Left cardiac atrium (tissue), 4 donors: ENCODE results near the gene CSTF1. TPM values are rescaled to one million over a fixed set of nuclear protein-coding genes. Genes with fewer than 3 reads are reported as not detected.
A peak's percentile ranks its signal among the peaks of the same experiment; 100 is the strongest.
"Not testable (repeated sequence)": the region's sequence is repeated elsewhere in the genome, so short reads cannot be mapped to it uniquely, and the experiment has no call there.

Experiments
- ATAC-seq, 2 donors: fragments of 200-7000 bp; cut with Tn5 transposase; one replicate each; pipeline ENCODE4 v1.9.1; 2020; ENCODE audit warnings: mild to moderate bottlenecking in 2 of 2, moderate library complexity in 2 of 2
- DNase-seq: peaks from one replicate; pipeline ENCODE4 v3.0.0-alpha.2; 2020
- intact Hi-C, 2 donors: fragments of 100-400 bp; cut with DNase I; formaldehyde crosslinking; loops; one replicate each; pipeline versions ENCODE4 v1.14.1 to v1.15.1; 2022 to 2023
- total RNA-seq, 2 donors: library from RNA; stranded (reverse); fragmentation: NEBNext Ultra II Directional; extraction: Animal tissue kit (Norgen Biotek cat#: 25700); gene quantifications; one replicate each; pipeline ENCODE4 v1.2.1, GENCODE V29; 2021
- donor health status: DM: no; HTN: yes; CAD: no.
- donor health status: DM: no; HTN: yes; CAD: no; lungs with severe emphysema.
- donor health status: DM: yes; HTN: yes; CAD: no.
- donor health status: Dilated cardiomyopathy.

CSTF1 gene
- total RNA-seq, 2 donors from 2014 or later: 20.2 to 20.9 TPM

DNA sequence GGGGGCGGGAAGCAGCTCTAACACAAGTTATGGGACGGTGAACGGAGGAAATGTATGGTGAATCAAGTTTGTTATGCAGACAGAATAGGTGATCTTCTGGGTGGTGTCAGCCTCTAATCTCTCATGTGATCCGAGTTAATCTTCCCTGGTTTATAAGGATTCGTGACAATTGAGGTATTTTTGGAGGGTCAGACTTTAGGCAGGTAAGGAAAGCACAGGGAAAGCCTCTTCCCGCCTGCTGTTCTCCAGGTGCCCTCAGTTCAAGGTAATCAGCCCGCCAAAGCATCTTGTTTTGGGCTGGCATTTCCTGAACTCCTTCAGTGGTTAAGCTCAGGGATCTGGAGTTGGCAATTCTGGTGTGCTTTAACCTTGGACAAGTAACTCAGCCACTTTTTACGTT lies 1.2 kb downstream of the CSTF1 start:
- intact Hi-C loops: no loop called here
- ATAC-seq: no peak

DNA sequence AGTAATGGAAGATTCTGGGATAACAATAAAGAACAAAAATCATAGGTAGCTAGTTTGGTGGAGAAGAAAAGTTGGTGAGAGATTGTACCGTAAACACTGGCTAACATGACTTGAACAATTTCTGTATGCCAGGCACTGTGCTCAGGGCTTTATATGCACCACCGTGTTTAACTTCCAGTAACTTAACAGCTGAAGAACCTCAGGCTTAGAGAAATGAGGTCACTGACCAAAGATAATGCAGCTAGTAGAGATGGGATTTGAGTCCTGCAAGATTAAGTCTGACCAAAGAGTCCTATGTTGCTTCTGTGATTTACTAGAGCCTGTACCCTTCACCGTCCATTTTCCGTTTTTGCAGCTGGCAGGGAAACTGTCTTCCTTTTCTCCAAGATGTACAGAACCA lies 2.7 kb downstream of the CSTF1 start:
- no peak for ATAC-seq
- intact Hi-C loops: no loop called here
- no peak for DNase-seq

More for the DNA sequence above, 1.2 kb downstream of the CSTF1 start:
- DNase-seq: no peak

DNA sequence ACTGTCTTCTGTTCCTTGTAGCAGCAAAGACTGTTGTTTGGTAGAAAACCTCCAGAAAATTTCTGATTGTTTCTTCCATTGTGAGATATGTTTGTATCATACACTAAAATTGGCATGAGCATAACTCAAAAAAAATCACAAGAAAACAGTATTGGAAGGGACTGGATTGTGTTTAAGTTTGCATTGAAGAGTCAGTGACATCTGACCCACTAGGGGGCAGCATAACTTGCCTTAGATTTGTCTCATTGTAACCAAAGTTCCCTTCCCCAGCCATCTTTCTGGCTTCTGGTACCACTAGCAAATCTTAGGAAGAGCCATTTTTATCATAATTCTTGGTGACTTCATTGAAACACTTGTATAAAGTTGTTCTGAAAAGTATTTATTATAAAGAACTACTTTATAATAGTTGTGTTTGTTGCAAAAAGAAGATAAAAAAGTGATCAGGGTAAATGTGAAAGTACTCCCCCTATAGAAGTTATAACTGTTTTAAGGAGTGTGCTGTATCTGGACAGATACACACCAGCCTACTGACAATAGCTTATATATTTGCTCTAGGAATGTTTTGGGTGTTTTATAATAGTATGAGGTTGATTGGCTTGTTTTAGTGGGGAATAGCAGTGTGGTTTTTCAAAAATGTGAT lies 7.7 kb downstream of the CSTF1 start:
- ATAC-seq (peak in 1 of 2 donors; percentile 62), DNase-seq (peak; percentile 49)
- intact Hi-C loops: loop anchor here in 1 of 2 donors (5.0 kb wide), 1 partner anchor 67 kb away; the partner anchor contains the start of gene RTF2

DNA sequence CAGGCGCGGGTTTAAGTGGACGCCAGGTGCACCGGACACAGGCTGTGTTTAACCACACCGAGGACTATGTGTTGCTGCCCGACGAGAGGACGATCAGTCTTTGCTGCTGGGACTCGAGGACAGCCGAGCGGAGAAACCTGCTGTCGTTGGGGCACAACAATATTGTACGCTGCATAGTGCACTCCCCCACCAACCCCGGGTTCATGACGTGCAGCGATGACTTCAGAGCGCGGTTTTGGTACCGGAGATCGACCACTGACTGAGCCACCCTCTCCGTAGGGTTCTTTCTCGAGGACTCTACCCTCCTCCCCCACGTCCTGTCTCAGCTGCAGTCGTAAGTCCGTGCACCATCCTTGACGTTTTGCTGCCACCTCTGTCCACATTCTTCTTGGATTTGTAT lies 11.0 kb downstream of the CSTF1 start:
- ATAC-seq (no peak), DNase-seq (no peak)
- intact Hi-C loops: loop anchor here in 1 of 2 donors (5.0 kb wide), 1 partner anchor 64 kb away; the partner anchor contains the start of gene RTF2

DNA sequence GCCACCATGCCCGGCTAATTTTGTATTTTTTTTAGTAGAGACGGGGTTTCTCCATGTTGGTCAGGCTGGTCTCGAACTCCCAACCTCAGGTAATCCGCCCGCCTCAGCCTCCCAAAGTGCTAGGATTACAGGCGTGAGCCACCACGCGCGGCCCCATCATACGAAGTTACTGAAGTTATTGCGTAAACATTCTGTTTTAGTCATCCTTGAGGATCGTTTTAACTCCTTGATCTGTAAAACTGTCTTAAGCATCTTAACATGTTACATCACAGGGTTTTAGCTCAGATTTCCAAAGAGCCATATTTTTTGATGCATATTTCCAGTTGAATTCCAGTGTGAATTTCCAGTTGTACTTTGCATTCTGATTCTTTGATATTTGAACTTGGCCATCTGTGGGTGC lies 12.9 kb downstream of the CSTF1 start:
- DNase-seq, intact Hi-C loops, ATAC-seq: not testable (repeated sequence)

DNA sequence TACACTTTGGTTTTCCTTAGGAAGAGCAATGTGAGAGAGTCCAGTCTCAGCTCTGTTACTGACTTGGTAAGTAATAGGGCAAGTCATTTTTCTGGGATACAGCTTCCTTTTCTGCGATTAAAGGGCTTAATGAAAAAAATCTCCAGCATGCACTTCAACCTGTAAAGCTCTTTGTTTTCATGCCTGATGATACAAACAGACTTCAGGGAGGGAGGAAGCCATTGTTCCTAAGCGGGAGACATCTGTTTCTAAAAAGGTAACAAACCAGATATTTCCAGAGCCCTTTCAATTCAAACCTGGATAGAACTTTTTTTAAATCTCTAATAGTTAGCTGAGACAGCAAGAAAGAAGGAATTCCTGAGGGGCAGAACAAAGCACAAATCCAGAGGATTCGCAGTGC lies 14.5 kb downstream of the CSTF1 start:
- intact Hi-C loops: no loop called here
- ATAC-seq (no peak), DNase-seq (no peak)

DNA sequence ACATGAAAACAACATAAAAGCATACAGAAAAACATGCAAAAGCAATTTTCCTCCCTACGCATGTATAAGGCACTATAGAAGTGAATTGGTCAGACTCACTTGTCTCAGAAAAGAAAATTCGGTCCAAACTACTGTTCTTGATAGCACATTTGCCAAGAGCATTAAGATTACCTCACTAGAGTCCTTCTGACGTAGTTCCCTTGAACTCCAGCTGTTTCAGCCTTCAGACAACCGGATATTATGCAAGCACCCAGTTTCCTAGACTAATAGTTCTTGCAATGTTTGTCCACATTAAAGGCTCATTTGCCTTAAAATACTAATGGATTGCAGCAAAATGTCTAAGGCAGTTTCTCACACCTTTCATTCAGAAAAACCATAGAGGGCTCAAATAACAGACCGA lies 17.1 kb downstream of the CSTF1 start:
- ATAC-seq: peak in 1 of 2 donors; percentile 54
- no peak for DNase-seq
- intact Hi-C loops: no loop called here

DNA sequence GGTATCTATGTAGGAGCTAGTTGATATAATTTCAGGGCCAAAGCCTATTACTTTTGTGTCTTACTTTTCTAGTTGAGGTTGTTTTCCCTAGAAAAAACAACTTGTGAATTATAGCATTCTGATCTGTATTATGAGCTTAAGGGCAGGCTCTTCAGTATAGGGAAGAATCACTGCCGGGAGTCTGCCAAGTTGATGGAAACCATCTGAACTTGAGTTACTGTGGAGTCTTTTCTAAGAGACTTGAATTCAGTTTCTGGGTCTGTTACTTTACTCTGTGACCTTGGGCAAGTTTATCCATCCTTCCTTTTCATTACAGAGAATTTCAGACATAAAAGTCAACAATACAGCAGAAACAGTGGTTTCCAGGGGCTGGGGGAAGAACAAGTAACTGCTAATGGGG lies 17.5 kb downstream of the CSTF1 start:
- intact Hi-C loops: no loop called here
- ATAC-seq (no peak), DNase-seq (no peak)

DNA sequence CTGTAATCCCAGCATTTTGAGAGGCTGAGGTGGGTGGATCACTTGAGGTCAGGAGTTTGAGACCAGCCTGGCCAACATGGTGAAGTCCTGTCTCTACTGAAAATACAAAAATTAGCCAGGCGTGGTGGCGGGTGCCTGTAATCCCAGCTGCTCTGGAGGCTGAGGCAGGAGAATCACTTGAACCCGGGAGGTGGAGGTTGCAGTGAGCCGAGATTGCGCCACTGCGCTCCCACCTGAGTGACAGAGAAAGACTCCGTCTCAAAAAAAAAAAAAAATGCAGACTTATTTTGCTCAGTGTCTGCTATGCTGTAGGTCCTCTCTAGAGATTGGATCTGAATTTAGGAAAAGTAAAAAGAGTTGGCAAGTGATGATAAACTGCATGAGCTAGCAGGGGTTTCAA lies 18.8 kb downstream of the CSTF1 start:
- DNase-seq, ATAC-seq, intact Hi-C loops: not testable (repeated sequence)

DNA sequence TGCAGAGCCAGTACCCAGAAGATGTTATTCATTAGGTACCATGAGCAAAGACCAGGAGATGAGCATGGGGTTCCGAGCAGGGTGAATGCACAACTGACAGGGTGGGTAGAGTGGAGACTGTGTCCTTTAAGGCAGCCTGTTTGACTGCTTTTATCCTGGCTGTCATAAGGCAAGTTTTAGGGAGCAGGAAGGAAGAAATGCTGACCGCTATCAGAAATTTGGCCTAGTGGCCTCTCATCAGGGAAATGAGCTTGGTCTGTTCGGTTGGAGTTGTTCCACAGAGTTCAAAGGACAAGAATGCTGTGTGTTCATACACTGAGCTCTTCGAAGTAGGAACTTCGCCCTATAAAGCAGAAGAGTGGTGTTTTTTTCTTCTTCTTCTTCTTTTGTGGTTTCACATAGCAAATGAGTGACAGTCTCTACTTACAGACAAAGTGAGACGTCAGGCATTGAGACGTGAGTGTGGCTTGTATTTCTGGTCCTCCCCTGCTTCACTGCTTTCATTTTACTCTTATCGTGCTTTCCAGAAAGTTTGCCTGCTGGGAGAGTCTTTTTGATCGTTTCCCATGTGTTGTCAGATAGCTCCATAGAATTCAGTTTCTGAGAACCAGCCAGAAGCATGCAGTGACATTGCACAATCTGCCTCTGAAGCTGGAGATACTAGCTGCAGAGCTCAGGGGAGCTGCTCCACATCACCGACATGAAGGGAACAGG lies 19.5 kb downstream of the CSTF1 start, which contains the start of gene CASS4:
TSS of gene CASS4 (plus strand) at position 502 of the 714 bp plus-strand sequence. CDS start at position 701, 199 bp downstream.
- intact Hi-C loops: no loop called here

DNA sequence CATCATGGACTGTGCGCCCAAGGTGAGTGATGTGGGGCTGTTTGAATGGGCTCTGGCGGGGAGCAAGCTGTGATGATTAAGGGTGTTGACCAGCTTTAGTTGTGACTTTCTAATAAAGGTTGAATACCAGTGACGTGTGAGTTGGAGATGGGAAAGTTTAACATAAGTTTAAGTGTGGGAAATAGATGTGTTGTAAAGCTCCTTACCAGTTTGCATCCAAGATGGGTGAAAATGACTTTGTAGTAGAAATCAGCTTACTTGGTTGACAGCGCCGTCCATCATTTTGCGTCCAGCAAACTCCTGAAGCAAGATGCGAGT lies 20.0 kb downstream of the CSTF1 start:
- intact Hi-C loops: no loop called here
- DNase-seq (no peak), ATAC-seq (no peak)

More for the DNA sequence above, 19.5 kb downstream of the CSTF1 start, which contains the start of gene CASS4:
- ATAC-seq (peak; percentile 80), DNase-seq (peak; percentile 39)

DNA sequence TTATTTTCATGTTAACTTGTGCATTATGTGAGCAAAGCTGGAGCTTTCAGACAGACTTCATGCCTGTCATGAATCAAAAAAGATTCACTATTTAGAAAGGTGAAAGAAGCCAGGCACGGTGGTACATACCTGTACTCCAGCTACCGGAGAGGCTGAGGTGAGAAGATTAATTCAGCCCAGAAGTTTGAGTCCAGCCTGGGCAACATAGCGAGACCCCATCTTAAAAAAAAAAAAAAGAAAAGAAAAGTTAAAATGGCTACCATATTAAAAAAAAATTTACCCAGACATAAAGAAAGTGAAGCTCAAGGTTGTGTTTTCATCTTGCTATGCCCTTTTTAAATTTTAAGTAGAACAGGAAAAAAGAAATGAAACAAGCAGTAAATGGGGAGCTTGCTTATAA lies 20.5 kb downstream of the CSTF1 start:
- no peak for DNase-seq
- intact Hi-C loops: no loop called here
- ATAC-seq: no peak

DNA sequence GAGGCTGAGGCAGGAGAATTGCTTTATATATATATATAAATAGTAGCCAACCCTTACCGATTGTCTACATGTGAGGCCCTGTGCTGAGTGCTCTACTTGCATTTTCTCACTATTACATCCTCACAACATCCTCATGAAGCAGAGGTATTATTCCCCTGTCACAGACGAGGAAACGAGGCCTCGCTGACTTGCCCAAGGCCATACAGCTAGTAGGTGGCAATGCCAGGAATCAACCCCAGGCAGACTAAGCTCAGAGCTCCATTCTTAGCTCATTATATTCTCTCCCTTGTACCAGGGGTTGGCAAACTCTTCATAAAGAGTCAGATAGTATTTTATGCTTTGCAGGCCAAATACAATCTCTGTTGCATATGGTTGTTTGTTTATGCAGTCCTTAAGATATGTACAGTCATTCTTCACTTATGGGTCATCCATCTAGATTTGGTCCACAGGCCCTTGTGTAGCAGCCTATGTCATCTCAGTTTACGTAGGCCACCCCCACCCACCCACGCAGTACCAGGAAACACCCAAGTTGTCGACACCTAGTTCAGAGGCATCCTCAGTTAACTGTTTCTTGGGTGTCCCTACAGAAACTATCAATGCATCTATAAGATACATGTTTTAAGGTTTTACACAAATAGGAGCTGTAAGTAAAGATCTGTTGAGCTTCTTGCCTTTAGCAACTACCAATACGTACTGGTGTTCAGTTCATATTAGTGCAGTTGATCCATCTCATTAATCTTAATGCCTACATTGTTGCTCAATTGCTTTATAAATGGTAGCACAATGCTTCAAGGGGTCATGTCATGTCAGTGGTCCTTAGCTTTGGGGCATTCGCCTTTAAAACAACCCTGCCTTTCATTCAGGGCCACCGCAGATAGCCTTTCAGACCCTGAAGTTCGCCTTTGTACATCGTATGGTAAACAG lies 22.7 kb downstream of the CSTF1 start:
- DNase-seq (no peak), ATAC-seq (no peak)
- intact Hi-C loops: no loop called here

DNA sequence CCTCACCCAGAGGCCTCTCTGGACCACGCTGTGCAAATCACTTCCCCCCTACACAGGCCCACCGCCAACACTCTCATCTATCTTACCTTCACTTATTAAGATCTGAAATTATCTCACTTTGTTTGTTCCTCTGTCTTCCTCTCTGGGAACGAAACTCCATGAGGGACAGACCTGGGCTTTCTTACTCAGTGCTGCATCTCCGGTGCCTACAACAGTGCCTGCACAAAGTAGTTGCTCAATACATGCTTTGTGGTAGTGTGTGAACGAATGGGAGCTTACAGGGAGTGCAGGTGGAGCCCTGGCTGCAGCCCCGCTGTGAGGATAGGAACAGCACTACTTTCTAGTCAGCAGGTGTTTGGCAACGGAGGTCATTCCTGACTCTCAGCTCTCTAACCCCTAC lies 25.0 kb downstream of the CSTF1 start:
- intact Hi-C loops: no loop called here
- ATAC-seq: no peak
- no peak for DNase-seq

DNA sequence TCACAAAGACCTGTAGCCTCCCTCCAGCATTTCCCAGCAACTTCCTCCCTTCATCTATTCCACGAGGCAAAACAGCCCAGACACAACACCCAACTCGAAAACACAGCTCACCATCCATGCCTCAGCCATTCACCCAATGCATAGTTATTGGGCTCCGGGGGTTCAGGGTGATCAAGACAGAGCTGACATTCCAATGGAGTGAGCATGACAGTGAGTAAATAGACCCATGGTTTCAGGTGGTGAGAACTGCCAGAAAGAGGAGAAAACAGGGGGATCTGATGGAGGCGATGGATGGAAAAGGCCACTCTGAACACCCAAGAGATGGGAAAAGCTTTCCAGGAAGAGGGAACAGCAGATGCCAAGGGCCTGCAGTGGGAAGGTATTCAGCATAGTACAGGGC lies 25.5 kb downstream of the CSTF1 start:
- intact Hi-C loops: no loop called here
- DNase-seq (no peak), ATAC-seq (no peak)

DNA sequence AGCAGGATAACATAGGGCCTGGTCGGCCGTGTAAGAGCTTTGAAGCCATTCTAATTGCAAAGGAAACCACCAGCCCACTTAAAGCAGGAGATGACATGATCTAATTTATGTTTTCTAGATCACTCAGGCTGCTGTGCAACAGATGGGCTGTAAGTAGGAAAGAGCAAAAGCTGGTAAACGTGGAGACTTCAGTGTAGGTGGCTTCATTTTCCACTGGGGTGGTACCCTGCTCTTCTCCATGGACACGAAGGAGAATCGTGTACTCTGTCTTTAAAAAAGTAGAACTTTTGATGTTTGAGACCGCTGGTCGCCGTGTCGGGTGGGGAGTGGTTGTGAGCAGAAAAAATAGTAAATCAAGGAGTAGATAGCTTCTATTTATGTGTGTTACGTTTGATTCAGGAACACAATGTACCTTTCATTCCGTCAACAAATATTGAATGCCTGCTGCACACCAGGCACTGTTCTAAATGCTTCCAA lies 26.0 kb downstream of the CSTF1 start:
- ATAC-seq (no peak), DNase-seq (no peak)
- intact Hi-C loops: no loop called here

DNA sequence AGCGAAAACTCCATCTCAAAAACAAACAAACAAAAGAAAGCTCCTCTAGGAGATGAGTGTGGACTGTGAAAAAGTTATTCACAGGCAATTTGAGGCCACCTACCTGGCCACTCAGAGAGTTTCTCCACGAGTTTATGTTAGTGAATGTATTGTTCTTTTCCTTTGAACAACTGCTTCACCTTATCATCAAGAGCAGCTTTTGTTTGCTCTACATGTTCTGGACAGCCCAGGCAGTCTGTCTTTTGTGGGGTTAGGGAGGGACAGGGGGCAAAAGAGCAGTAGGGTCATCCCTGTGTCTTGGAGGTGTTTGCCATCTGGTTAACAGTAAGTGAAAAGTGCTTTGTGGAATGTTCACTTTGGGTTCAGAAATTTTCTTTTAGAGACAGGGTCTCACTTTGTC lies 27.6 kb downstream of the CSTF1 start:
- ATAC-seq (no peak), DNase-seq (no peak)
- intact Hi-C loops: no loop called here

DNA sequence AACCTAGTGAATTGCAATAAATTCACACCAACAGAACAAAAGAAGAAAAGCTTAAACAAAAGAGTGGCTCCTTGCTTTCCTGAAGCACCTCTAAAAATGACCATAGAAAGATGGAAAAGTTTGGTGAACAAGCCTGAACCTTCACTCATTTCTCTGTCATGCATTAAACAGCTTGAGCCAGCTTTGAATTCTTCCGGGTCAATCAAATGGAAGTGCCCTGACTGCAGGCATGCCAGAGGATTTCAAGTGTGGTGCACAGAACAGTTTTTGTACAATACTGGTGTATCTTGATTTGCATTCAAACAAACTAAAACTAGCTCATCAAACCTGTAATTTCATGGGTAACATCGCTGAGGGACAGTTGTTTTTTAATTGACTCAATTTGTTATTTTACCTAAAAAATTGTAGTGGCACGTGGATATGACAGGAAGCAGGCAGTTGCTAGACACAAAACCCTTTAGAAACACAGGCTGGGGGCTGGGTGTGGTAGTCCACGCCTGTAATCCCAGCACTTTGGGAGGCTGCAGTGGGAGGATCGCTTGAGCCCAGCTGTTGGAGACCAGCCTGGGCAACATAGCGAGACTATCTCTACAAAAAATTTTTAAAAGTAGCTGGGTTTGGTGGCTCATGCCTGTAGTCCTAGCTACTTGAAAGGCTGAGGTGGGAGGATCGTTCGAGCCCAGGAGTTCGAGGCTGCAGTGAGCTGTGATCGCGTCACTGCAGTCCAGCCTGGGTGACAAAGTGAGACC lies 28.7 kb downstream of the CSTF1 start:
- intact Hi-C loops: no loop called here
- no peak for DNase-seq

More for the DNA sequence above, 28.7 kb downstream of the CSTF1 start:
- no peak for ATAC-seq
